Naive thymus-derived CD4-positive, alpha-beta T cell (primary cell): ENCODE data around the gene RFTN2. TPM values are rescaled to one million over a fixed set of nuclear protein-coding genes. Genes with fewer than 3 reads are reported as not detected.
"Not testable (repeated sequence)": the region's sequence is repeated elsewhere in the genome, so short reads cannot be mapped to it uniquely, and the experiment has no call there.

Experiments
- ATAC-seq: fragments of 150-1000 bp; cut with Tn5 transposase; 2 replicates; pipeline ENCODE4 v1.10.0; 2021; ENCODE audit warnings: mild to moderate bottlenecking, moderate library complexity
- CTCF ChIA-PET: fragments of 350-600 bp; sonication (Branson Sonifier 250); formaldehyde crosslinking; loops from one replicate; lab custom pipeline; 2021; ENCODE audit warnings: antibody characterized with exemption; lab: Charles Lee
- POLR2A ChIA-PET: fragments of 350-600 bp; sonication (Branson Sonifier 250); formaldehyde crosslinking; loops from one replicate; lab custom pipeline; 2021; ENCODE audit warnings: antibody characterized with exemption, inconsistent platforms; lab: Charles Lee
- DNase-seq, 9 donors: peaks; one replicate each; pipeline versions ENCODE4 v3.0.0 to v3.0.0-alpha.2; 2020 to 2022; ENCODE audit warnings: mixed read lengths in 1 of 9
- H3K27ac ChIP-seq: one replicate; pipeline ENCODE4 v1.7.0; 2013; ENCODE audit warnings: mild to moderate bottlenecking, low read depth, low read length, moderate library complexity
- H3K27me3 ChIP-seq, 2 donors: one replicate each; pipeline ENCODE4 v1.7.0; 2013; ENCODE audit warnings: low read length in 2 of 2, mild to moderate bottlenecking in 2 of 2, moderate library complexity in 2 of 2; ENCODE audit not compliant: control insufficient read depth in 2 of 2, insufficient read depth in 2 of 2
- H3K36me3 ChIP-seq, 3 experiments: 1 replicate in 2 of 3; 2 replicates in 1 of 3; pipeline ENCODE4 v1.7.0; 2013; ENCODE audit warnings: low read length in 3 of 3, mild to moderate bottlenecking in 3 of 3, moderate library complexity in 1 of 3; ENCODE audit not compliant: insufficient read depth in 3 of 3, control insufficient read depth in 2 of 3
- H3K4me1 ChIP-seq, 2 donors: one replicate each; pipeline ENCODE4 v1.7.0; 2013; ENCODE audit warnings: low read length in 2 of 2, mild to moderate bottlenecking in 2 of 2, moderate library complexity in 1 of 2; ENCODE audit not compliant: control insufficient read depth in 2 of 2, insufficient read depth in 2 of 2
- H3K4me3 ChIP-seq: 2 replicates; pipeline ENCODE4 v1.7.0; 2013; ENCODE audit warnings: mild to moderate bottlenecking, low read length
- H3K9me3 ChIP-seq, 3 experiments: 1 replicate in 2 of 3; 2 replicates in 1 of 3; pipeline ENCODE4 v1.7.0; 2013; ENCODE audit warnings: low read length in 3 of 3; ENCODE audit not compliant: control insufficient read depth in 2 of 3
- H3K27ac Mint-ChIP-seq, 9 donors: one replicate each; pipeline ENCODE4 v1.8.0; 2020 to 2022; ENCODE audit warnings: mixed read lengths in 9 of 9, mild to moderate bottlenecking in 8 of 9, moderate library complexity in 5 of 9, inconsistent platforms in 2 of 9
- H3K27me3 Mint-ChIP-seq, 5 donors: one replicate each; pipeline ENCODE4 v1.8.0; 2021 to 2022; ENCODE audit warnings: mixed read lengths in 5 of 5, mild to moderate bottlenecking in 1 of 5
- H3K36me3 Mint-ChIP-seq, 5 donors: one replicate each; pipeline ENCODE4 v1.8.0; 2020 to 2022; ENCODE audit warnings: mixed read lengths in 5 of 5, mild to moderate bottlenecking in 3 of 5, inconsistent platforms in 1 of 5
- H3K4me1 Mint-ChIP-seq, 7 donors: one replicate each; pipeline ENCODE4 v1.8.0; 2020 to 2022; ENCODE audit warnings: mixed read lengths in 7 of 7, mild to moderate bottlenecking in 3 of 7, inconsistent platforms in 1 of 7
- H3K4me3 Mint-ChIP-seq, 10 donors: one replicate each; pipeline ENCODE4 v1.8.0; 2020 to 2022; ENCODE audit warnings: mild to moderate bottlenecking in 10 of 10, mixed read lengths in 10 of 10, moderate library complexity in 6 of 10, inconsistent platforms in 2 of 10
- H3K9me3 Mint-ChIP-seq, 11 donors: one replicate each; pipeline ENCODE4 v1.8.0; 2020 to 2022; ENCODE audit warnings: mixed read lengths in 11 of 11, mild to moderate bottlenecking in 4 of 11, inconsistent platforms in 1 of 11, moderate library complexity in 1 of 11
- intact Hi-C, 2 donors: fragments of 100-400 bp; cut with micrococcal nuclease; formaldehyde crosslinking; loops; one replicate each; pipeline ENCODE4 v1.15.1; 2023
- polyA plus RNA-seq, 2 donors: library from polyadenylated mRNA; unstranded; fragments of 300-500 nt; fragmentation: Illumina TruSeq; gene quantifications; one replicate each; pipeline ENCODE4 v1.2.3, GENCODE V29; 2021
- total RNA-seq, 6 experiments: library from RNA in 5 of 6; stranded (reverse) in 5 of 6; gene quantifications; 1 replicate in 5 of 6; 2 replicates in 1 of 6; pipeline ENCODE4 v1.2.3 and lab custom pipeline; 2021 to 2026

The RFTN2 gene
- total and polyA plus RNA-seq, 7 experiments from 2014 or later, result 0.12 to 0.64 (median 0.21) TPM; not detected in 4

DNA sequence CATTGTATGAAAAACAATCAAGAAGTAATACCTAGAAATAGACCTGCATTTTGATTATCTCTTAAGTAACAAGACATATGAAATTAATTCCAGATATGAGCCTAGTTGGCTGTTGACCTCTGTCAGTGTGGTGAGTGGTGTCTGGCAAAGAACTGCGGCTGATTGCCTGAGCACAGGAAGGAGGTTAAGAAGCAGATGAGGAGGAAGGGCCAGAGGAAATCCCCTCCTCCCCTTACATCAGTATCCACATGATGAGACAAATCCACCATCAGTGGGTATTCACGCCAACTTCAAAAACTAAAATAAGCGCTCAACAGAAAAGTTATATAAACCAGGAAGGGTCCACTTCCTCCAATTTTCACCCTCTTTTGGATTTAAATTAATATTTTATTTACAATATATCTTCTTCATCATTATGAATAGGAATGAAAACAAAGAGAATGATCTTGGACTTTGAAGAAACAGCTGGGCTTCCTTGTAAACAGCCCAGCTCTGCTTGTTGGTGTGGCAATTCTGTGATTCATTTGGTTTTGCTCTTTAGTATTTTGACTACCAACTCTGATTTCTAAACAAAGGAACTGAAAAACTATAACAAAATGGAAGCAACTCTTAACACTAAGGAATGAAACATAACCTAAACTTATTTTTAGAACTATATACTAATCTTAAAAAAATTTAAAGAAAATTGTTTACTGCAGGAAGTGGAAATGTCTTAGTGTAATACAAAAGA is 27.3 kb downstream of the RFTN2 start:
- Histone ChIP-seq H3K27ac (no peak overlapping the region), H3K9me3 (no peaks in the 10 kb centered on the region), H3K36me3 (no peaks in the 10 kb centered on the region), H3K4me1 (no peaks in the 10 kb centered on the region), H3K27me3 (no peaks in the 10 kb centered on the region), H3K4me3 (no peak overlapping the region)
- Mint-ChIP-seq H3K27me3 (peaks cover 0 to 25% (median 19%) of the 10 kb centered on the region in 5 donors), H3K9me3 (peaks cover 0 to 6% (median 0%) of the 10 kb centered on the region in 11 donors), H3K36me3 (no peaks in the 10 kb centered on the region), H3K4me3 (no peak overlapping the region), H3K27ac (no peak overlapping the region), H3K4me1 (no peaks in the 10 kb centered on the region)
- CTCF ChIA-PET, result no interaction called here
- POLR2A ChIA-PET, result no interaction called here
- ATAC-seq (no peak), DNase-seq (no peak)
- intact Hi-C loops, result no loop called here

GRCh38 chr2:197641666-197642065 is 33.7 kb downstream of the RFTN2 start:
- Mint-ChIP-seq H3K9me3 (peaks cover 0 to 5% (median 0%) of the 10 kb centered on the region in 11 donors), H3K4me1 (peaks cover 0 to 8% (median 0%) of the 10 kb centered on the region in 7 donors), H3K27ac (no peak overlapping the region), H3K27me3 (peaks cover 0 to 28% (median 21%) of the 10 kb centered on the region in 5 donors), H3K4me3 (no peak overlapping the region), H3K36me3 (peaks cover 0 to 5% (median 0%) of the 10 kb centered on the region in 5 donors)
- Histone ChIP-seq H3K36me3 (no peaks in the 10 kb centered on the region), H3K27ac (no peak overlapping the region), H3K9me3 (no peaks in the 10 kb centered on the region), H3K27me3 (no peaks in the 10 kb centered on the region), H3K4me3 (no peak overlapping the region), H3K4me1 (no peaks in the 10 kb centered on the region)
- ChIA-PET POLR2A (no interaction called here), CTCF (no interaction called here)
- DNase-seq (no peak), ATAC-seq (no peak)
- intact Hi-C loops, result no loop called here

- CTCF ChIA-PET, ATAC-seq, H3K9me3 Mint-ChIP-seq, H3K4me1 Mint-ChIP-seq, H3K27me3 ChIP-seq, H3K4me1 ChIP-seq, H3K27ac ChIP-seq, H3K4me3 ChIP-seq, H3K9me3 ChIP-seq, H3K36me3 Mint-ChIP-seq, intact Hi-C loops, POLR2A ChIA-PET, H3K36me3 ChIP-seq: not testable (repeated sequence)
- Mint-ChIP-seq H3K27ac (peak overlapping the region in 5 of 9 donors; percentile 11 to 93 (median 42)), H3K27me3 (peaks cover 0 to 28% (median 17%) of the 10 kb centered on the region in 5 donors), H3K4me3 (peak overlapping the region; percentile 2 to 91 (median 68))
- peak in 1 of 9 donors; percentile 1 for DNase-seq
Observed at GRCh38 chr2:197640571-197641122, 34.7 kb downstream of the RFTN2 start.

- Histone ChIP-seq H3K27ac (no peak overlapping the region), H3K4me1 (no peaks in the 10 kb centered on the region), H3K36me3 (no peaks in the 10 kb centered on the region), H3K9me3 (no peaks in the 10 kb centered on the region), H3K27me3 (no peaks in the 10 kb centered on the region), H3K4me3 (no peak overlapping the region)
- Mint-ChIP-seq H3K9me3 (peaks cover 1 to 17% (median 9%) of the 10 kb centered on the region in 11 donors), H3K4me1 (no peaks in the 10 kb centered on the region), H3K27me3 (peaks cover 0 to 5% (median 0%) of the 10 kb centered on the region in 5 donors), H3K27ac (no peak overlapping the region), H3K36me3 (peaks cover 0 to 4% (median 3%) of the 10 kb centered on the region in 5 donors), H3K4me3 (no peak overlapping the region)
- CTCF ChIA-PET, result no interaction called here
- POLR2A ChIA-PET, result no interaction called here
- intact Hi-C loops, result no loop called here
- ATAC-seq (no peak), DNase-seq (no peak)
Observed at GRCh38 chr2:197633109-197633657, 42.2 kb downstream of the RFTN2 start.

DNA sequence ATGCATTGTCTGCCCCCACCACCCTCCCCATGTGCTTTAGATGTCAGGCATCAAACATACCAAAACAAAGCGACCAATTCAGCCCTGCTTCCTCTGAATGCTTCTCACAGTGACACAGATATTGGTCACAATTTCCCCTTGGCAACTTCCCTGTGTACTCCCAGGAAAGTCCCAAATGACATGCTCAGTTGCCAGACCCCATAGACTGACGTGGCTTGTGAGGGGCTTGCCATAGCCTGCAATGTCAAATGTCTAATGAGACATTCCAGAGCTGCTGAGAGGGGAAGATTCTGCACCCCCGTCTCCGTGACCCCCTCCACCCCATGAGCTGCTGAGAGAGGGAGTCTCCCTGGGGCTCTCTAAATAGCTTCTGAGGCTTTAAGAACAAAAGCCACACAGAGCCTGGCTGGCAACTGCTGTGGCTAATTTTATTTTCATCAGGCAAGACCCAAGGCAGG is 47.3 kb downstream of the RFTN2 start:
- Histone ChIP-seq H3K4me1 (no peaks in the 10 kb centered on the region), H3K4me3 (no peak overlapping the region), H3K27me3 (no peaks in the 10 kb centered on the region), H3K9me3 (no peaks in the 10 kb centered on the region), H3K27ac (no peak overlapping the region), H3K36me3 (no peaks in the 10 kb centered on the region)
- POLR2A ChIA-PET, result interaction anchor here (0.5 kb wide), 1 partner anchor 165 kb away, joined by 4 read pairs; no protein-coding TSS in a partner anchor
- H3K27ac Mint-ChIP-seq, result no peak overlapping the region
- intact Hi-C loops, result no loop called here
- peaks cover 0 to 4% (median 0%) of the 10 kb centered on the region in 7 donors for H3K4me1 Mint-ChIP-seq
- H3K36me3 Mint-ChIP-seq, result peaks cover 0 to 3% (median 0%) of the 10 kb centered on the region in 5 donors
- CTCF ChIA-PET, result no interaction called here
- peaks cover 0 to 10% (median 0%) of the 10 kb centered on the region in 5 donors for H3K27me3 Mint-ChIP-seq
- DNase-seq, result no peak
- peaks cover 0 to 15% (median 6%) of the 10 kb centered on the region in 11 donors for H3K9me3 Mint-ChIP-seq
- H3K4me3 Mint-ChIP-seq, result no peak overlapping the region
- ATAC-seq, result no peak

GRCh38 chr2:197626965-197627625 is 48.3 kb downstream of the RFTN2 start:
- Mint-ChIP-seq H3K4me3 (no peak overlapping the region), H3K9me3 (peaks cover 0 to 6% (median under 1%) of the 10 kb centered on the region in 11 donors), H3K27ac (peak overlapping the region in 1 of 9 donors; percentile 26), H3K4me1 (peaks cover 0 to 4% (median 0%) of the 10 kb centered on the region in 7 donors), H3K27me3 (peaks cover 0 to 6% (median 0%) of the 10 kb centered on the region in 5 donors), H3K36me3 (peaks cover 0 to 3% (median 0%) of the 10 kb centered on the region in 5 donors)
- no peaks in the 10 kb centered on the region for H3K4me1 ChIP-seq
- no peak for ATAC-seq
- intact Hi-C loops, result no loop called here
- H3K9me3 ChIP-seq, result no peaks in the 10 kb centered on the region
- CTCF ChIA-PET, result no interaction called here
- H3K36me3 ChIP-seq, result no peaks in the 10 kb centered on the region
- DNase-seq, result no peak
- no peaks in the 10 kb centered on the region for H3K27me3 ChIP-seq
- POLR2A ChIA-PET, result no interaction called here
- H3K4me3 ChIP-seq, result no peak overlapping the region
- H3K27ac ChIP-seq, result no peak overlapping the region
